ENCODE results near the gene FXYD7. TPM values are rescaled to one million over a fixed set of nuclear protein-coding genes. Genes with fewer than 3 reads are reported as not detected.

Gene FXYD7
- total and polyA plus RNA-seq, 2 of the 13 experiments (the other 11 are each of a cell fraction or from before 2014, with no cell fraction given), result 0.55 TPM; not detected in 1

- TF ChIP-seq ZNF142 (CRISPR knock-in tag; IDR thresholded peaks at IDR 0.05) (no peak), ZNF614 (CRISPR knock-in tag; IDR thresholded peaks at IDR 0.05; ENCODE audit: borderline replicate concordance) (no peak), BRD4 (CRISPR knock-in tag; IDR thresholded peaks at IDR 0.05) (no peak)
Observed at GRCh38 chr19:35179830-35180229, 36.8 kb downstream of the FXYD7 start (continued).

DNA sequence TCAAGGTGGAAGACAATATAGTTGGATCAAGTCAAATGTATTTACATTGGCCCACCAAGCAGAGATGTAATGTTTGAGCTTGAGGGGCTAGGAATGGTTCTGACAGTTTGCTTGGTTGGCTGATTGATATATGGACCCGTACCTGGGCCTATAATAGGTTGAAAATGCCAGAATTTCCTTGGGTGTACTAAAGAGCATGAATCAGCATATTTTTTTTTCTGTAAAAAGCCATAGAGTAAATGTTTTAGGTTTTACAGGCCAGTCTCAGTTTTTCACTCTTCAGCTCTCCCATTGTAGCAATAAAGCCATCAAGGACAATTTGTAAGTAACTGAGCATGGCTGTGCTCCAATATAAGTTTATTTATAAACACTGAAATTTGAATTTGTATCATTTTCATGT lies 38.3 kb downstream of the FXYD7 start:
- POLR2A ChIA-PET, result no interaction called here
- Histone ChIP-seq H3K79me2 (ENCODE audit: insufficient read depth, low read length) (no peaks in the 10 kb centered on the region), H4K20me1 (ENCODE audit: insufficient read depth, low read length) (no peaks in the 10 kb centered on the region), H3K27ac (ENCODE audit: extremely low read length, insufficient read depth, low read length) (no peak overlapping the region), H2AFZ (ENCODE audit: low read length) (no peak overlapping the region), H3K36me3 (replicated peaks in 1 of 2; ENCODE audit: control insufficient read depth in 1 of 2, insufficient read depth in 2 of 2, low read length in 2 of 2) (no peaks in the 10 kb centered on the region), H3K27me3 (ENCODE audit: control insufficient read depth in 1 of 2, insufficient read depth in 2 of 2, low read length in 2 of 2) (peaks cover 0 to 1% of the 10 kb centered on the region in 2 experiments; a peak in 2 of 5 replicates), H3K4me3 (replicated peaks in 1 of 3; ENCODE audit: insufficient read depth in 1 of 3, low read depth in 2 of 3, low read length in 3 of 3) (no peak overlapping the region), H3K9me3 (ENCODE audit: low read length) (no peaks in the 10 kb centered on the region), H3K4me2 (ENCODE audit: low read depth, low read length) (no peak overlapping the region), H3K9ac (ENCODE audit: insufficient read depth, low read depth, low read length) (no peak overlapping the region), H3K4me1 (ENCODE audit: insufficient read depth, low read length) (no peaks in the 10 kb centered on the region)
- FAIRE-seq (no peak), DNase-seq (ENCODE audit: low spot score) (no peak), ATAC-seq (no peak)
- no TSS peak for BruUV-seq (replicated peaks)
- in situ Hi-C loops (cut with HindIII; ENCODE audit: extremely low pct_ligation_motif_present, low pct_unique_long_range_greater_than_20kb), result no loop called here
- intact Hi-C loops (cut with micrococcal nuclease; ENCODE audit: unreplicated experiment), result no loop called here
- CTCF ChIA-PET (ENCODE audit: low intra/inter-chr PET ratio, low total read pairs), result no interaction called here
- WGBS (ENCODE audit: low lambda C conversion rate), result 6% methylated on average over 1 of the region's 1 CpG
- peak; percentile 63 for TF ChIP-seq MAFF (IDR thresholded peaks at IDR 0.05; ENCODE audit: low read depth, low read length)
- TF ChIP-seq, protein P1, sequence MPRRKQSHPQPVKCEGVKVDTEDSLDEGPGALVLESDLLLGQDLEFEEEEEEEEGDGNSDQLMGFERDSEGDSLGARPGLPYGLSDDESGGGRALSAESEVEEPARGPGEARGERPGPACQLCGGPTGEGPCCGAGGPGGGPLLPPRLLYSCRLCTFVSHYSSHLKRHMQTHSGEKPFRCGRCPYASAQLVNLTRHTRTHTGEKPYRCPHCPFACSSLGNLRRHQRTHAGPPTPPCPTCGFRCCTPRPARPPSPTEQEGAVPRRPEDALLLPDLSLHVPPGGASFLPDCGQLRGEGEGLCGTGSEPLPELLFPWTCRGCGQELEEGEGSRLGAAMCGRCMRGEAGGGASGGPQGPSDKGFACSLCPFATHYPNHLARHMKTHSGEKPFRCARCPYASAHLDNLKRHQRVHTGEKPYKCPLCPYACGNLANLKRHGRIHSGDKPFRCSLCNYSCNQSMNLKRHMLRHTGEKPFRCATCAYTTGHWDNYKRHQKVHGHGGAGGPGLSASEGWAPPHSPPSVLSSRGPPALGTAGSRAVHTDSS (CRISPR knock-in tag; conservative IDR thresholded peaks at IDR 0.05), result no peak
- peak; percentile 68 to 79 for TF ChIP-seq MAFK (conservative IDR thresholded peaks at IDR 0.05 in 1 of 2, IDR thresholded peaks at IDR 0.05 in 1 of 2; ENCODE audit: low read length in 2 of 2)
- TF ChIP-seq FOXO1 (CRISPR knock-in tag; IDR thresholded peaks at IDR 0.05), result no peak
- no peak for TF ChIP-seq HOXD1 (CRISPR knock-in tag; IDR thresholded peaks at IDR 0.05)
- no peak for TF ChIP-seq ZBTB7B (CRISPR knock-in tag; IDR thresholded peaks at IDR 0.05)
- TF ChIP-seq SSRP1 (CRISPR knock-in tag; IDR thresholded peaks at IDR 0.05), result no peak
- TF ChIP-seq, protein P2, sequence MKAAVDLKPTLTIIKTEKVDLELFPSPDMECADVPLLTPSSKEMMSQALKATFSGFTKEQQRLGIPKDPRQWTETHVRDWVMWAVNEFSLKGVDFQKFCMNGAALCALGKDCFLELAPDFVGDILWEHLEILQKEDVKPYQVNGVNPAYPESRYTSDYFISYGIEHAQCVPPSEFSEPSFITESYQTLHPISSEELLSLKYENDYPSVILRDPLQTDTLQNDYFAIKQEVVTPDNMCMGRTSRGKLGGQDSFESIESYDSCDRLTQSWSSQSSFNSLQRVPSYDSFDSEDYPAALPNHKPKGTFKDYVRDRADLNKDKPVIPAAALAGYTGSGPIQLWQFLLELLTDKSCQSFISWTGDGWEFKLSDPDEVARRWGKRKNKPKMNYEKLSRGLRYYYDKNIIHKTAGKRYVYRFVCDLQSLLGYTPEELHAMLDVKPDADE (CRISPR knock-in tag; IDR thresholded peaks at IDR 0.05), result no peak
- peak; percentile 50; the same call in 1 of the 2 replicates for TF ChIP-seq NFE2L2 (IDR thresholded peaks at IDR 0.05; ENCODE audit: low read length)
- TF ChIP-seq REXO4 (CRISPR knock-in tag; IDR thresholded peaks at IDR 0.05; ENCODE audit: borderline replicate concordance), result no peak
- no peak for TF ChIP-seq ZFP62 (CRISPR knock-in tag; IDR thresholded peaks at IDR 0.05)

Data from HepG2 (cell line).